AG09309 (cell line): ENCODE measurements around the gene PTPRM.

ENCODE experiments used
- DNase-seq: peaks from one replicate; pipeline ENCODE4 v3.0.0-alpha.2; 2010; ENCODE audit warnings: low read depth
- H3K4me3 ChIP-seq: 2 replicates; pipeline ENCODE4 v1.5.1; 2011; ENCODE audit warnings: mild to moderate bottlenecking, low read depth, low read length, moderate library complexity; ENCODE audit not compliant: control insufficient read depth
- TF ChIP-seq, protein P1 (sequence below): IDR thresholded peaks from 2 replicates; pipeline ENCODE4 v1.5.1; 2011; ENCODE audit warnings: mild to moderate bottlenecking, low read depth, low read length, inconsistent platforms; ENCODE audit not compliant: insufficient read depth, control insufficient read depth; ENCODE audit errors: missing control alignments

Gene PTPRM

DNA sequence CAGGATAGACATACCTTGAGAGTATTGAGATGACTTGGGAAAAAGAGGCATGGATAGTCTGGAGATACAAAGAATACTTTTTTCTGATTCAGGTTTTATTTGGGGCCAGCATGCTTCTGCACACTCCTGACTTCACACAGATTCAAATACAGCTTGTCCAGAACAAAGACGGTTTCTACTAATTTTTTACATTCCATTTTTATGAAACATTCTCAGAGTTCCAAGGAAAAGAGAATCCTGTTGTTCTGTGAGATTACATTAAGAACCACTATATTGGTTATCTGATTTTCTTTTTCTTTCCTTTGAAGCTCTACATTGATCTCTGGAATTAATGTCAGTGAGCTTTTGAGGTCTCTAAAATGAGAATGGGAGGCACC lies 41.0 kb downstream of the PTPRM start:
- TF ChIP-seq, protein P1, sequence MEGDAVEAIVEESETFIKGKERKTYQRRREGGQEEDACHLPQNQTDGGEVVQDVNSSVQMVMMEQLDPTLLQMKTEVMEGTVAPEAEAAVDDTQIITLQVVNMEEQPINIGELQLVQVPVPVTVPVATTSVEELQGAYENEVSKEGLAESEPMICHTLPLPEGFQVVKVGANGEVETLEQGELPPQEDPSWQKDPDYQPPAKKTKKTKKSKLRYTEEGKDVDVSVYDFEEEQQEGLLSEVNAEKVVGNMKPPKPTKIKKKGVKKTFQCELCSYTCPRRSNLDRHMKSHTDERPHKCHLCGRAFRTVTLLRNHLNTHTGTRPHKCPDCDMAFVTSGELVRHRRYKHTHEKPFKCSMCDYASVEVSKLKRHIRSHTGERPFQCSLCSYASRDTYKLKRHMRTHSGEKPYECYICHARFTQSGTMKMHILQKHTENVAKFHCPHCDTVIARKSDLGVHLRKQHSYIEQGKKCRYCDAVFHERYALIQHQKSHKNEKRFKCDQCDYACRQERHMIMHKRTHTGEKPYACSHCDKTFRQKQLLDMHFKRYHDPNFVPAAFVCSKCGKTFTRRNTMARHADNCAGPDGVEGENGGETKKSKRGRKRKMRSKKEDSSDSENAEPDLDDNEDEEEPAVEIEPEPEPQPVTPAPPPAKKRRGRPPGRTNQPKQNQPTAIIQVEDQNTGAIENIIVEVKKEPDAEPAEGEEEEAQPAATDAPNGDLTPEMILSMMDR: no peak
- no peak for DNase-seq
- no peak overlapping the region for H3K4me3 ChIP-seq

DNA sequence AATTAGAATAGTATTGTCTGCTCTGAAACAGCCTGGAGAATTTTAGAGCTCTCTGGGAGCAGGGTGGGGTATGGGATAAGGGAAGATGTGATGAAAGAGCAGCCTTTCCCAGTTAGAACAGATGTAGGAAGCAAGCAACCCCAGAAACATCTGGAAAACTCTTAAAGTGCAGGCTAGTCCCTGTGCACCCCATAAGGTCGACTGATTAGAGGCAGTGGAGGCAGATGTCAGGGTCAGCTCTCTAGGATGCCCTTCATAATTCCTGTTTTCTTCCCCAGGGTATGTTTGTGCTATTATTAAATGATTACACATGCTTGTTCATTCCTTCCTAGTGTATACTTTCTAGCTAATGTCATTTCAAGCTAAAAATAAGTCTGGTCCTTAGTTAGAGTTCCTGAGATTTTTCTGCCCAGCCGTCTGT lies 41.7 kb downstream of the PTPRM start:
- TF ChIP-seq, protein P1: no peak
- no peak overlapping the region for H3K4me3 ChIP-seq
- no peak for DNase-seq

DNA sequence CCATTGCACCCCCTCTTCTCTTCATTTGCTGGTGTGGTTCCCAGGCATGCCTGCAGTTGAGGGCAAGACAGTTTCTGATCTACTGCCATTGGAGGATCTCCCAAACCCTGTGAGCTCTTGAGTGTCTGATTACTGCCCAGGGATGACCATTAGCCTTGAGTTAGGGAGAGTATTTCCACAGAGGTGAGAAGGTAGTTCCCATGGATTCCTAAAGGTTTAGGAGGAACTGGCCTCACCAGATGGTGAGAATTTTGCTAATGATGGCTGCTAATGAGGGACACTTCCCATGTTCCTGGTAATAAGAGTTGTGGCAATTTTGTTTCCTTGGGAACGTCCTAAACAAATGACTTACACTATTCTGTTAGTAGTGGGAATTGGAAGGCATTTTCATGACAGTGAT lies 42.5 kb downstream of the PTPRM start:
- no peak overlapping the region for H3K4me3 ChIP-seq
- no peak for DNase-seq
- TF ChIP-seq, protein P1: no peak

DNA sequence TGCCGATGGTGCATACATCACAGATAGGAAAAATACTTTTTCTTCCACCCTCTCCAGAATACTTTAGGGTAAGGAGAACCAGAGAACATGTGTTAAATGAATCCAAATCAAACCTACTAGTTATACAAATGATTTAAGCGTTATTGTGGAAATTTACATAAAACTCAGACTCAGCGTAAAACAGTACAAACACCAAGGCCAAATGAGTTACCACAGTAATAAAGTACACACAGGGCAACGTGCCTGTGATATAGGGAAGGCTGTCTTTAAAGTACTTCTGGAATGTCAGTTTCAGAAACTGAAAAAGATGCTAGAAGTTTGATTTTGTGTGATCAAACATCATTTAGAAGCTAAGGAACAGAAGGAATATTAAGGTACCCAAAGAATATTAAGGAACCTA lies 46.9 kb downstream of the PTPRM start:
- H3K4me3 ChIP-seq: no peak overlapping the region
- no peak for DNase-seq
- TF ChIP-seq, protein P1: no peak

DNA sequence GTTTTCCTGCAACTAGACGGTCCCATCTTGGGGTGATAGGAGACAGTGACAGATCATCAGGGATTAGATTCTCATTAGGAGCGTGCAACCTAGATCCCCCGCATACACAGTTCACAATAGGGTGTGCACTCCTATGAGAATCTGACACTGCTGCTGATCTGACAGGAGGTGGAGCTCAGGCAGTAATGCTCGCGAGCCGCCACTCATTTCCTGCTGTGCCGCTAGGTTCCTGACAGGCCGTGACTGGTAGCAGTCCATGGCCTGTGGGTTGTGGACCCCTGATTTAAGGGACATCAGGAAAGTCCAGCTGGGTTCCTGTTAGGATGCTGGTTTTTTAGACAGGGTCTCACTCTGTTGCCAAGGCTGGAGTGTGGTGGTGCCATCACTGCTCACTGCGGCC lies 48.7 kb downstream of the PTPRM start:
- H3K4me3 ChIP-seq: no peak overlapping the region
- TF ChIP-seq, protein P1: no peak
- DNase-seq: no peak

DNA sequence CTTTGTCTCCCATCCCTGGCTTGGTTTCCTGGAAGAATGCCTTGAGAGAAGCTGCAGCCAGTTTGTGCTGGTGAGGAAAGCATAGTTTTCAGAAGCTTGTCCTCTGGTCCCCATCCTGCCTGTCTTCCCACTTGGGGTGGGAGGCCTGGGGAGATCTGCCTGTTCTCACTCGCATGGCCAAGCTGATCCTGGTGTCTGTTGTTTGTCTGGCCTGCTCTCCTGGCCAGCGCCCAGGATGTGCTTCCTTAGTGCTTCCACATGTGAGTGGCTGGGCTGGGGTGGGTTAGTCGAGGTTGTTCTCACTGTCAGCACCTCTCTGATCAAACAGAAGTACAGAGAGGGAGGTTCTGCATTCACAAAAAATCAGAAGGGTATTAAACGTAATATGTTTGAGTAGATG lies 49.5 kb downstream of the PTPRM start:
- no peak overlapping the region for H3K4me3 ChIP-seq
- DNase-seq: no peak
- TF ChIP-seq, protein P1: no peak
